Raji (cell line): ENCODE measurements around the gene BTN1A1.

Experiments
- POLR2A ChIP-seq: IDR thresholded peaks from 2 replicates; pipeline ENCODE4 v1.6.1; 2011; ENCODE audit warnings: low read depth, low read length, control low read depth; ENCODE audit not compliant: insufficient read depth

The BTN1A1 gene

GRCh38 chr6:26520850-26521599 is 20.9 kb downstream of the BTN1A1 start:
- TF ChIP-seq POLR2A: peak; percentile 36; the same call in 1 of the 2 replicates

DNA sequence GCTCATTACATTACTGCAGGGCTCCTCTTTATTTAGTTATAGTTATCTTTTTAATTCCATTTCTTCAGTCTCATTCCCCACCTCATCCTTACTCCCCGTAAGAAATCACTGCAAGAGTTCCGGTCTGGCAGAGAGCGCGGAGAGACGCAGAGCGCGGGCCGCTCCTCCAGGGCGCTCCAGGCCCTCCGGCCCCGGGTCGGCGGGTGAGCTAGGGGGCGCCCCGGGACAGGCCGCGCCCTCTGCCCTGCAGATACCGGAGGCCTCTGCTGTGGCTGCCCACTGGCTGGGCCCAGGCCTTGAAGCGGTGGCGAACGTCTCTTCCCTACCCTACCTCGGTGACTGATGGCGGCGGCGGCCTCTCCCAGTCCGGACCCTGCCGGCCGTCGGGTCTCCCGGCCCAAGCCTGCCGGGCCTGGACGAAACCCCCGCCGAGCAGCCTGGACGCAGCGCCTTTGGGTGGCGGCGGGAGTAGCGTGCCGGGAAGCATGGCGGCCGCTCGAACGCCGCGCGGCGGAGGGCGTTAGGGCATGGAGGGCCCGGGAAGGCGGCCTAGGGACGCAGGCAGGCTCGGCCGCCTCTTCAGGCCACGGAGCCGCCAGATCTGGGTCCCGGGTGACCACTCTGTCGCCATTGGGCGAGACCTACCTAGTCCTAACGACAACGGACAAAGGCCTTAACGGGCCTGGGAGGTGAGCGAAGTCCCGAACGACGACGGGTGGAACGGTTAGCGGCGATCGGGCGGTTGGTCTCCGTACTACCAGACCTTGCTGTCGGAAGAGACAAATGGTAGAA is 21.7 kb downstream of the BTN1A1 start:
- TF ChIP-seq POLR2A: no peak

DNA sequence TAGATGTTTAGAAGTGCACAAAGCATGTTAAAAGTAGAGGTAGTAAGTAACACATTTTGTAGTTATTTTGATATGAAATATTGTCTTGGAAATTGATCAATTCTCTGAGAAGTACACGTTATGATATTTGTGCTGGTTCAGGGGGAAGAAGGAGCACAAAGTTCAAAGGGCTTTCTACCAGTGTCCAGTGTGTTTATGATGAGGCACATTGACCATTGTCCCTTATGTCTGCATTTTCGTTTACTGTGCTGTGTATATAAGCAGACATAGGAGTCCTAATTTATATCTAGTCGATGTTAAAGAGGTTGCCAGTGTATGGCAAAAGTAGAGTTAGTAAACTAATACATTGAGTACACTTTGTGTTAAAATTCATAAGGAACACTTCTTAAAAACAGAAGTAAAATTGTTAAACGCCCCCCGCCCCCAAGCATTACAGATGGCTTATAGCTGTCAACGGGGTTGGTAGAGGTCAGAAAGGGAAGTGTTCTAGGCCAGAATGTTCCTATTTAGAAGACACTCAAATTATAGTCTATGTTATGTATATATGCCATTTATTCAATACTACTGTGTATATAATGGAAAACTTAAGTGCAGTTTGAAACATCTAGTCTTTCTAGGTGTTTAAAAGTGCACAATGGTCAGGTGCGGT is 24.7 kb downstream of the BTN1A1 start:
- no peak for TF ChIP-seq POLR2A

GRCh38 chr6:26525838-26526237 is 25.7 kb downstream of the BTN1A1 start:
- TF ChIP-seq POLR2A: no peak

GRCh38 chr6:26526928-26527327 is 26.8 kb downstream of the BTN1A1 start:
- no peak for TF ChIP-seq POLR2A

- TF ChIP-seq POLR2A: no peak
Measured at GRCh38 chr6:26530203-26530602, 30.1 kb downstream of the BTN1A1 start.

- TF ChIP-seq POLR2A: no peak
Measured at GRCh38 chr6:26531897-26532296, 31.8 kb downstream of the BTN1A1 start.

GRCh38 chr6:26532699-26533531 is 32.8 kb downstream of the BTN1A1 start:
- TF ChIP-seq POLR2A: no peak

GRCh38 chr6:26533532-26533931 is 33.4 kb downstream of the BTN1A1 start:
- no peak for TF ChIP-seq POLR2A

- no peak for TF ChIP-seq POLR2A
Measured at GRCh38 chr6:26534681-26535465, 34.8 kb downstream of the BTN1A1 start.

DNA sequence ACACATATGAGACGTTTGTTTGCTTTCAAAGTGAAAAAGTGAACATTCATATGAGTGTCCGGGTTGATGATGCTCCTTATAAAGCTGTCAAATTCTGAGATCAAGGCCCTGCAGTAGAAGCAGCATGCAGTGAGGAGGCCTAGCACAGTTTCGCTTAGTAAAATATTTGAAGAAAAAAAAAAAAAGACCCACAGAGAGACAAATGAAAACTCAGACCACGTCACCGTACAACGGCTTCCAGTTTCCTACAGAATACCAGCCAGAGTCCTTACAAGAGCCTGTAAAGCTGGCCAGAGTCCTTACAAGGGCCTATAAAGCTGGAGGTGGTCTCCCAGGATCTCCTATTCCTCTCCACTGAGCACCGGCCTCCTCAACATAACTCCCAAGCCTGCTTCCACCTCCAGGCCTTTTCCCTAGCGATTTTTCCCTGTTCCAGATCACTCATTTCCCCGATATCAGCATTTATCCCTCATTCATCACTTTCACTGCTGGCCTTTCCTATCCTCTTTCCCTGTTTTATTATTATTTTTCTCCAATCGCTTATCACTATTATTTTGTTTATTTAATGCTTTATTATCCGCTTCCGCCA is 36.6 kb downstream of the BTN1A1 start:
- TF ChIP-seq POLR2A: no peak

- TF ChIP-seq POLR2A: no peak; the same call in 1 of the 2 replicates
Measured at GRCh38 chr6:26537160-26537845, 37.2 kb downstream of the BTN1A1 start.

- peak; percentile 69 for TF ChIP-seq POLR2A
Measured at GRCh38 chr6:26537846-26538571, 37.9 kb downstream of the BTN1A1 start, which contains the start of gene HMGN4. HMGN4 (plus strand) TSS chr6:26538366; CDS start chr6:26545207, 6,841 bp downstream.

GRCh38 chr6:26538572-26538902 is 38.4 kb downstream of the BTN1A1 start:
- no peak for TF ChIP-seq POLR2A
